Gastroesophageal sphincter (tissue), 4 donors: ENCODE data around the gene TAS1R3. TPM values are rescaled to one million over a fixed set of nuclear protein-coding genes. Genes with fewer than 3 reads are reported as not detected.

ENCODE experiments used
- ATAC-seq: fragments of 150-250 bp; one replicate; pipeline ENCODE4 v1.9.1; 2016; ENCODE audit warnings: mild to moderate bottlenecking, moderate library complexity
- H3K27ac ChIP-seq, 4 donors: fragments of 200-600 bp; sonication (generic) in 3 of 4; 1 replicate in 3 of 4; 2 replicates in 1 of 4; pipeline ENCODE4 v1.5.1; 2016 to 2019
- H3K27me3 ChIP-seq: fragments of 200-600 bp; sonication (generic); one replicate; pipeline ENCODE4 v1.5.1; 2019
- H3K36me3 ChIP-seq, 2 donors: fragments of 200-600 bp; sonication (generic); one replicate each; pipeline ENCODE4 v1.5.1; 2019; ENCODE audit warnings: control low read depth in 1 of 2
- H3K4me1 ChIP-seq, 3 donors: fragments of 200-600 bp; sonication (generic); 1 replicate in 2 of 3; 2 replicates in 1 of 3; pipeline ENCODE4 v1.5.1; 2016 to 2019; ENCODE audit warnings: control low read depth in 2 of 3
- H3K4me3 ChIP-seq, 2 donors: fragments of 200-600 bp; sonication (generic); one replicate each; pipeline ENCODE4 v1.5.1; 2019; ENCODE audit warnings: mild to moderate bottlenecking in 1 of 2, moderate library complexity in 1 of 2
- H3K9me3 ChIP-seq, 3 donors: fragments of 200-600 bp; sonication (generic); one replicate each; pipeline ENCODE4 v1.5.1; 2017 to 2019; ENCODE audit warnings: control low read depth in 2 of 3
- EP300 ChIP-seq: sonication (generic); formaldehyde crosslinking; IDR thresholded peaks from one replicate; pipeline ENCODE4 v1.6.1; 2017; ENCODE audit warnings: antibody characterized with exemption, mild to moderate bottlenecking
- POLR2A ChIP-seq, 2 donors: fragments of 450-650 bp; IDR thresholded peaks; one replicate each; pipeline ENCODE4 v1.6.1; 2017; ENCODE audit warnings: antibody characterized with exemption in 2 of 2, mild to moderate bottlenecking in 2 of 2, moderate library complexity in 1 of 2
- POLR2AphosphoS5 ChIP-seq: sonication (generic); formaldehyde crosslinking; IDR thresholded peaks from one replicate; pipeline ENCODE4 v1.6.1; 2017; ENCODE audit warnings: antibody characterized with exemption
- WGBS, 2 donors: methylation state at CpG; one replicate each; pipeline ENCODE4 v1.1.5; 2018; ENCODE audit warnings: low coverage in 1 of 2; 5-methylcytosine and 5-hydroxymethylcytosine counted together
- total RNA-seq, 4 donors: library from RNA; depleted of rRNA; stranded (reverse); fragments of >200 nt; gene quantifications; one replicate each; pipeline ENCODE4 v1.1.0, GENCODE V29; 2016
- TF ChIP-seq, protein P1 (sequence below), 4 experiments: fragments of 200-600 bp in 2 of 4; fragments of 450-650 bp in 2 of 4; sonication (generic) in 1 of 4; IDR thresholded peaks; one replicate each; pipeline ENCODE4 v1.5.1; 2017 to 2019; ENCODE audit warnings: antibody characterized with exemption in 4 of 4, mild to moderate bottlenecking in 2 of 4, moderate library complexity in 2 of 4

TAS1R3 gene
- total RNA-seq, 4 donors from 2014 or later = 0.12 to 0.54 (median 0.40) TPM; not detected in 1

DNA sequence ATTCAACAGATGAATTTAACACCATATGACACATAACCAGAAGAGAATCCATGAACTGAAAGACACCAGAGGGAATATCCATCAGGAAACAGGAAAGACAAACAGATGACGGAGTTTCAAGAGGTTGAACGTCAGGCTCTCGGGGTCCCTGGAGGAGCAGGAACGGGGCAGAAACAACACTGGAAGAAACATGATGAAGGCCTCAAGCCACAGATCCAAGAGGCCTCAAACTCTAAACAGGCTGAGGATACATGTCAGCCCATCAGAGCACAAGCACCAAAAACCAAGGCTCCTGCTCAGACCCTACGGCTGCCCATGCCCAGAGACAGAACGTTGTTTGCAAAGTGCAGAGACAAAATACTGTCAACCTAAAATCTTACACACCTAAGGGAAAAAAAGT, 13.7 kb upstream of the TAS1R3 start:
- TF ChIP-seq POLR2AphosphoS5 (no peak), POLR2A (IDR thresholded peaks at IDR 0.05) (no peak)
- 50 to 65% methylated on average over 3 to 6 of the region's 6 CpGs for WGBS, 2 donors
- Histone ChIP-seq H3K36me3 (peaks cover 0 to 70% of the 10 kb centered on the region in 2 donors), H3K27me3 (no peaks in the 10 kb centered on the region), H3K4me1 (peaks cover 3 to 77% (median 29%) of the 10 kb centered on the region in 3 donors), H3K4me3 (no peak overlapping the region), H3K9me3 (no peaks in the 10 kb centered on the region), H3K27ac (peak overlapping the region; percentile 60 to 89 (median 86))
- ATAC-seq = no peak

DNA sequence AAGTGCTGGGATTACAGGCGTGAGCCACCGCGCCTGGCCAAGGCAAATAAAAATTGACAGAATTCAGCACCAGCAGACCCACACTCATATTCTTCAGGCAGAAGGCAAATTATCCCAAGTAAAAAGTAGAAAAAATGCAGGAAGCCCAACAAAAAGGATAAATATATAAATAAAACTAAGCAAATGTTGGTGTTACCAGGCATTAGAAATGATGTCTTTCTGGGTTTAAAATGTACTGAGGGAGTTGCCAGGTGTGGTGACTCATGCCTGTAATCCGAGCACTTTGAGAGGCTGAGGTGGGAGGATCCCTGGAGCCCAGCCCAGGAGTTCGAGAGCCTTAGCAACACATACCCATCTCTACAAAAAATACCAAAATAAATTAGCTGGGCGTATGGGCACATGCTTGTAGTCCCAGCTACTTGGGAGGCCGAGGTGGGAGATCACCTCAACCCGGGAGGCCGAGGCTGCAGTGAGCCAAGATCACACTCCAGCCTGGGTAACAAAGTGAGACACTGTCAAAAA, 12.9 kb upstream of the TAS1R3 start:
- H3K4me1 ChIP-seq = peaks cover 3 to 85% (median 35%) of the 10 kb centered on the region in 3 donors
- 25 to 33% methylated on average over 7 to 8 of the region's 9 CpGs for WGBS, 2 donors

DNA sequence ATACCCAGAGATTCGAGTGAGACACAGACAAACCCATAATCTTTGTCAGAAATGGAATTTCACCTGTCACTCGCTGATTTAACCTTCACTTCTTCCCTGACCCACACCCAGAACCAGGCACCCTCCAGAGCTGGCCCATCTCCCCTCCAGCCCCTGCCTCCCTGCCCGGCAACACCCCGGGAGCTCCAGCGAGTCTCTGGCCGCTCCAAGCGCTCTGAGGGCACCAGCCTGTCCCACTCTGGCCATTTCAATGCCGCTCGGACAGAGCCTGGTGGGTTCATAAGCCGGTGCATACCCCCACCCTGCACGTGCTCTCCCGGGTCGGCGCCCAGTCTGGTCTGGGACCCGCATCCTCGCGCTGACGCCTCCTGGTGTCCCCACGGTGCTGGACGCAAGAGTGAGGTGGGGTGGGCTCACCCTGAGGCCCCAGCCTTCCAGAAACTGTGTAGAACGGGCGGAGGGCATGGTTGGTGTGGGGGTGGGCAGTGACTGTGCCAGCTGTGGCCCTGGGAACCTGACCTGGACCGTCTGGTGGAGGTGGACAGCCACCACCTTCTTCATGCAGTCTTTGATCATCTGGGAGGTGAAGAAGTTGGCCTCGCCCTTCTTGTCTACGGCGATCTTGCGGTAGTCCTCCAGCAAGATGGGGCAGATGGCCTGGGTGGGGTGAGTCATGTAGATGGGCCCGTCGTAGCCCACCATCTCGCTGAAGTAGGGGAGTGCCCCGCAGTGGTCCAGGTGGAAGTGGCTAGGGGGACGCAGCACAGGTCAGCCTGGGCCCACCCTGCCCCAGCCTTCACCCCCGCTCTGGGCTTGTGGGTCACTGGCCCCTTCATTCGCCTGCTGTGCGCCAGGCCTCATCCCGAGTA, 12.1 kb upstream of the TAS1R3 start:
- Histone ChIP-seq H3K9me3 (no peaks in the 10 kb centered on the region), H3K27ac (peak overlapping the region; percentile 63 to 89 (median 86)), H3K27me3 (no peaks in the 10 kb centered on the region), H3K36me3 (peaks cover 0 to 54% of the 10 kb centered on the region in 2 donors), H3K4me1 (peaks cover 3 to 93% (median 39%) of the 10 kb centered on the region in 3 donors), H3K4me3 (no peak overlapping the region)
- no peak for ATAC-seq
- WGBS, 2 donors = 76 to 82% methylated on average over 2 to 4 of the region's 36 CpGs
- TF ChIP-seq POLR2AphosphoS5 (no peak), EP300 (no peak), POLR2A (IDR thresholded peaks at IDR 0.05) (no peak)
- TF ChIP-seq, protein P1, sequence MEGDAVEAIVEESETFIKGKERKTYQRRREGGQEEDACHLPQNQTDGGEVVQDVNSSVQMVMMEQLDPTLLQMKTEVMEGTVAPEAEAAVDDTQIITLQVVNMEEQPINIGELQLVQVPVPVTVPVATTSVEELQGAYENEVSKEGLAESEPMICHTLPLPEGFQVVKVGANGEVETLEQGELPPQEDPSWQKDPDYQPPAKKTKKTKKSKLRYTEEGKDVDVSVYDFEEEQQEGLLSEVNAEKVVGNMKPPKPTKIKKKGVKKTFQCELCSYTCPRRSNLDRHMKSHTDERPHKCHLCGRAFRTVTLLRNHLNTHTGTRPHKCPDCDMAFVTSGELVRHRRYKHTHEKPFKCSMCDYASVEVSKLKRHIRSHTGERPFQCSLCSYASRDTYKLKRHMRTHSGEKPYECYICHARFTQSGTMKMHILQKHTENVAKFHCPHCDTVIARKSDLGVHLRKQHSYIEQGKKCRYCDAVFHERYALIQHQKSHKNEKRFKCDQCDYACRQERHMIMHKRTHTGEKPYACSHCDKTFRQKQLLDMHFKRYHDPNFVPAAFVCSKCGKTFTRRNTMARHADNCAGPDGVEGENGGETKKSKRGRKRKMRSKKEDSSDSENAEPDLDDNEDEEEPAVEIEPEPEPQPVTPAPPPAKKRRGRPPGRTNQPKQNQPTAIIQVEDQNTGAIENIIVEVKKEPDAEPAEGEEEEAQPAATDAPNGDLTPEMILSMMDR (IDR thresholded peaks at IDR 0.05) = no peak

More for the DNA sequence above, 12.9 kb upstream of the TAS1R3 start:
- peak overlapping the region; percentile 63 to 89 (median 86) for H3K27ac ChIP-seq
- TF ChIP-seq EP300 (no peak), POLR2AphosphoS5 (peak; percentile 74)
- H3K9me3 ChIP-seq = no peaks in the 10 kb centered on the region
- H3K36me3 ChIP-seq = peaks cover 0 to 62% of the 10 kb centered on the region in 2 donors
- ATAC-seq = peak; percentile 95
- no peak overlapping the region for H3K4me3 ChIP-seq
- no peaks in the 10 kb centered on the region for H3K27me3 ChIP-seq

DNA sequence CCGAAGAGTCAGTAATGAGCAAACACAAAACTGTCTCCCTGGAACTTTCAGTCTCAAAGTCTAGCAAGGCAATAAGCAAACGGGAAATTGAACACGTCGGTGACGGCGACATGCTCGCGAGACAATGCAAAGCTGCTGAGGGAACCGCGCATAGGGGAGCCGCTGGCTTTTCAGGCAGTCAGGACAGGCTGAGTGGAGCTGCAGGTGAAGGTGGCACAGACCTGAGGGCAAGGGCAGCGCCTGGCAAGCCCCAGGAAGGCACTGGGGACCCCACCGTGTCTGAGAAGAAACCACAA, 11.5 kb upstream of the TAS1R3 start:
- WGBS, 2 donors = 85% methylated on average over 12 of the region's 13 CpGs; no CpG with 5 or more reads in 1 of the 2 donors
- peak overlapping the region in 3 of 4 donors; percentile 85 to 89 (median 86) for H3K27ac ChIP-seq

DNA sequence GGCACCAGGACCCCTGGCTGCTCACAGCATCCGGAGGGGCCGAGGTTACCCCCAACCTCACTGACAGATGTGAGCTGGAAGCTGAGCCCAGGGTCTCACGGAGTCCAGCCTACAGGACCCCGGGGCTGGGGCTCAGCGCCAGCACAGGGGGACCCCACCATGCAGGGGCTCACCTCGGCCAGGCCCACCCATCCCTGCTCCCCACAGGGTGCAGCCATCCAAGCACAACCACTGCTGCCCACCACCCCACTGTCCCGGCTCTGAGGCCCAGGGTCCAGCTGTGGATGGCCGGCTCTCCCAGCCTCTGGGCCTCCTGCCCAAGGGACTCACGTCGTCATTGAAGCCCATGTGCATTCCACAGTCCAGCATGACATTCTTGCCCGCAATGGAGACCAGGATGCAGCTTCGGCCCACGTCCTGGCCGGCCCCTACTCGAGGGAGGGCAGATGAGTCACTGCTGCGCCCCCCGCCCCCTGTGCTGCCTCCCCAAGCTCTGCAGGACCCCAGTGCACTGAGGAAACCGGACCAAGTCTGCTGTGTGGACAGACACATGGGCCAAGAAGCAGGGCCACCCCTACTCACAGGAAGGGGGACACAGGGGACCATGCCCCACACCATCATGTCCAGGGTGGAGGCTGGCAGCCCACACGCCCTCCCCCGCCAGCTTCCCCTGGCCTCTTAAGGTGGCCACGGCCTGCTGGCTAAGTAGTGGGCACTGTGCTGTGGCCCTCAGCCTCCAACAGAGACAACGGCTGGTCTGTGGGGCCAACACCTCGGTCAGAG, 10.2 kb upstream of the TAS1R3 start:
- H3K27ac ChIP-seq = peak overlapping the region in 3 of 4 donors; percentile 85 to 89 (median 86)
- TF ChIP-seq EP300 (no peak), POLR2AphosphoS5 (no peak), POLR2A (IDR thresholded peaks at IDR 0.05) (no peak)
- TF ChIP-seq, protein P1 (IDR thresholded peaks at IDR 0.05) = no peak
- peaks cover 0 to 40% of the 10 kb centered on the region in 2 donors for H3K36me3 ChIP-seq
- no peak for ATAC-seq
- no peaks in the 10 kb centered on the region for H3K27me3 ChIP-seq
- no peaks in the 10 kb centered on the region for H3K9me3 ChIP-seq
- H3K4me1 ChIP-seq = peaks cover 3 to 92% (median 48%) of the 10 kb centered on the region in 3 donors
- no peak overlapping the region for H3K4me3 ChIP-seq
- no CpG with 5 or more reads among the region's 23 CpGs for WGBS, 2 donors

More for the DNA sequence above, 11.5 kb upstream of the TAS1R3 start:
- peaks cover 3 to 94% (median 39%) of the 10 kb centered on the region in 3 donors for H3K4me1 ChIP-seq
- ATAC-seq = no peak
- TF ChIP-seq POLR2AphosphoS5 (no peak), POLR2A (IDR thresholded peaks at IDR 0.05) (no peak), EP300 (no peak)
- TF ChIP-seq, protein P1 (IDR thresholded peaks at IDR 0.05) = no peak
- H3K36me3 ChIP-seq = peaks cover 0 to 48% of the 10 kb centered on the region in 2 donors
- no peak overlapping the region for H3K4me3 ChIP-seq
- no peaks in the 10 kb centered on the region for H3K27me3 ChIP-seq
- H3K9me3 ChIP-seq = no peaks in the 10 kb centered on the region
